Measurements from ENCODE around the gene WWC1. TPM values are rescaled to one million over a fixed set of nuclear protein-coding genes. Genes with fewer than 3 reads are reported as not detected.

WWC1 gene
- 8.6 and 9.7 TPM in 2 replicates for total RNA-seq
- 6.0 and 6.9 TPM in 2 replicates for polyA plus RNA-seq

DNA sequence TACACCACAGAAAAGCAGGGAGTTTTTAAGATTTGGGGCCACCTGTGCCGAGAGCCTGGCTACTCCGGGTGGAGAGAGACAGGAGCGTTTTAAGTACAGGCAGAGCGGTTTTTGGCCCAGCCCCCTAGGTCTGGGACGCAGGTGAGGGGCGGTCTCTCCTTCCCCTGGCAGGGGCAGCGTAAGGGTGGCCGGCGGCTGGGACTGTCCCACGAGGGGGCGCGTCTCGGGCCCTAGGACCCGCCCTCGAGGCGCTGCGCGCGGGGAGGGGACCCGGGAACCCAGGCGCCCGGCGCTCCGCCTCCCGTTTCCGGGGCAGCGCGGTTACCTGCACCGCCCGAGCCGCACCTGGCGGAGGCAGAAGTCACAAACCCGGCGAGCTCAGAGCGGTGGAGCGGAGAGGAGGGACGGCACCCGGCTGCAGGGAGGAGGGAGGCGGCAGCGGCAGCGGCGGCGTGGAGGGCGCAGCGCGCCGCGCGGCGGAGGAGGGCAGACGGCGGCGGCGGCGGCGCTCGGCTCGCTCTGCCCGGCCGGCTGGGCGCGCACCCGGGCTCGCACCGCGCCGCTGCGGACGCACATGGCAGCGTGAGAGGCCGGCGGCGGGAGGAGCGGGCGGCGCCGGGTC lies at the start of gene WWC1:
Gene WWC1 (plus strand): TSS at position 304 of the 622 bp plus-strand sequence. CDS start 508 bp downstream, outside the sequence.
- H3K36me3 ChIP-seq: no peaks in the 10 kb centered on the region
- peak within 1 kb of the TSS; percentile 64 for H3K4me3 ChIP-seq
- peaks cover 34% of the 10 kb centered on the region for H3K27me3 ChIP-seq
- TF ChIP-seq, protein P1, sequence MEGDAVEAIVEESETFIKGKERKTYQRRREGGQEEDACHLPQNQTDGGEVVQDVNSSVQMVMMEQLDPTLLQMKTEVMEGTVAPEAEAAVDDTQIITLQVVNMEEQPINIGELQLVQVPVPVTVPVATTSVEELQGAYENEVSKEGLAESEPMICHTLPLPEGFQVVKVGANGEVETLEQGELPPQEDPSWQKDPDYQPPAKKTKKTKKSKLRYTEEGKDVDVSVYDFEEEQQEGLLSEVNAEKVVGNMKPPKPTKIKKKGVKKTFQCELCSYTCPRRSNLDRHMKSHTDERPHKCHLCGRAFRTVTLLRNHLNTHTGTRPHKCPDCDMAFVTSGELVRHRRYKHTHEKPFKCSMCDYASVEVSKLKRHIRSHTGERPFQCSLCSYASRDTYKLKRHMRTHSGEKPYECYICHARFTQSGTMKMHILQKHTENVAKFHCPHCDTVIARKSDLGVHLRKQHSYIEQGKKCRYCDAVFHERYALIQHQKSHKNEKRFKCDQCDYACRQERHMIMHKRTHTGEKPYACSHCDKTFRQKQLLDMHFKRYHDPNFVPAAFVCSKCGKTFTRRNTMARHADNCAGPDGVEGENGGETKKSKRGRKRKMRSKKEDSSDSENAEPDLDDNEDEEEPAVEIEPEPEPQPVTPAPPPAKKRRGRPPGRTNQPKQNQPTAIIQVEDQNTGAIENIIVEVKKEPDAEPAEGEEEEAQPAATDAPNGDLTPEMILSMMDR (IDR thresholded peaks at IDR 0.05; ENCODE audit: low read depth, low read length): peak; percentile 28
- no peaks in the 10 kb centered on the region for H3K9me3 ChIP-seq (ENCODE audit: low read depth)
- peaks cover 8% of the 10 kb centered on the region for H3K4me1 ChIP-seq (ENCODE audit: low read depth)
- H3K27ac ChIP-seq: no peak within 1 kb of the TSS
- DNase-seq (ENCODE audit: low read depth in 1 of 2, low spot score in 1 of 2): peak; percentile 53 to 83

DNA sequence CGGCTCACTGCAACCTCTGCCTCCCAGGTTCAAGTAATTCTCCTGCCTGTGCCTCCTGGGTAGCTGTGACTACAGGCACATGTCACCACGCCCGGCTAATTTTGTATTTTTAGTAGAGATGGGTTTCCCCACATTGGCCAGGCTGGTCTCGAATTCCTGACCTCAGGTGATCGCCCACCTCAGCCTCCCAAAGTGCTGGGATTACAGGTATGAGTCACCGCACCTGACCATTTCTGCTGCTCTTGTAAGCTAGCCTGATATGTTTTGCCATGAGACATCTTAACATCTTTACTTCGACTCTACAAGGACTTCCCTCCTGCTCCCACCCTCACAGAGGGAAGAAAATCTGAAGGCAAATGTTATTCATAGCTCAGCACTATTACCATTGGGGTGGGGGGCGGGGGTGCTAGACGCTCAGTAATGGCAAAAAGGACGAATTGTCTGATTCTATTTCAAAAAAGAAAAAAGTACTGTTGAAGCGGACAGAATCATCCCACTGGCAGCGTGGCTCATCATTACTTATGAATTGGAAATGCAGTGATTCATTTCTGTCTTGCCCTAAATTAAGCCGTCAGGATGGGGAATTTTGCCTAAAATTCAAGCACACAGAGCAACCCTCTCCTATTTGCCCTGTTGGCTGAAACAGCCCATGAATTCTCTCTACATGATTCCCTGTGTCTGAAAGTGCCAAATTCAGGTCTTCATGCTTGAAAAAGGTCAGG lies 46.4 kb upstream of the WWC1 start:
- Histone ChIP-seq H3K36me3 (no peaks in the 10 kb centered on the region), H3K4me3 (no peak overlapping the region), H3K4me1 (ENCODE audit: low read depth) (no peaks in the 10 kb centered on the region), H3K27ac (no peak overlapping the region), H3K9me3 (ENCODE audit: low read depth) (no peaks in the 10 kb centered on the region), H3K27me3 (no peaks in the 10 kb centered on the region)
- no peak for DNase-seq (ENCODE audit: low read depth in 1 of 2, low spot score in 1 of 2)
- TF ChIP-seq, protein P1 (IDR thresholded peaks at IDR 0.05; ENCODE audit: low read depth, low read length): no peak

DNA sequence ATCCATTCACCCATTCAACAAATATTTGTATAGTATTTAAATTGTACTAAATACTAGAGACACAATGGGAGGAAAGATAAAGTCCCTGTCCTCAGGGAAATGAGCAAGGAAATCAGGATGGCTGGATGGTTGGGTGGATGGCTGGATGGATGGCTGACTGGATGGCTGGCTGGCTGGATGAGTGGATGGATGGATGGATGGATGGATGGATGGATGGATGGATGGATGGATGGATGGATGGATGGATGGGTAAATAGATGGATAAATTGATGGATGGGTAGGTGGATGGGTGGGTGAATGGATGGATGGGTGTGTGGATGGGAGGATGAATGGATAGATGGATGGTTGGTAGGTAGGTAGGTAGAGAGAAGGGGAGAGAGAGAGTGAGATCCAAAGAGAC lies 41.5 kb upstream of the WWC1 start:
- Histone ChIP-seq H3K4me1 (ENCODE audit: low read depth) (no peaks in the 10 kb centered on the region), H3K27ac (no peak overlapping the region), H3K9me3 (ENCODE audit: low read depth) (no peaks in the 10 kb centered on the region), H3K4me3 (no peak overlapping the region), H3K36me3 (no peaks in the 10 kb centered on the region), H3K27me3 (no peaks in the 10 kb centered on the region)
- TF ChIP-seq, protein P1 (IDR thresholded peaks at IDR 0.05; ENCODE audit: low read depth, low read length): no peak
- no peak for DNase-seq (ENCODE audit: low read depth in 1 of 2, low spot score in 1 of 2)

DNA sequence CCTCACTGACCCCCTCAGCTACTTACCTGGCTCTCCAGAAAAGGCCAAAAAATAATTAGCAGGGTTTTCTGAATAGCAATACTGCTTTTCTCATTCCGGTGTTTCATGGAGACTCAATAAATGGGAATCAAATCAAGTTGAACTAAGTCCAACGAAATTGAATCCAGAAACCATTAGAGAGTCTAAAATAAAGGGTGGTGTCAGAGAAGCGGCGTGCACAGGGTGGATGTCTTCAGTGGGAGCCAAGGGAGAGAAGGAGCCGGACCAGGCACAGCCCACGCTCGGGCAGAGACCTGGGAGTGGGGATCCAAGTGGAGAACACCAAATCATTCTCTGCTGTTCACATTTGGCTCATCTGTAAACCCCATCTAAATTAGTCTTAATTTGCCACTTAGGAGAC lies 40.2 kb upstream of the WWC1 start:
- no peaks in the 10 kb centered on the region for H3K4me1 ChIP-seq (ENCODE audit: low read depth)

DNA sequence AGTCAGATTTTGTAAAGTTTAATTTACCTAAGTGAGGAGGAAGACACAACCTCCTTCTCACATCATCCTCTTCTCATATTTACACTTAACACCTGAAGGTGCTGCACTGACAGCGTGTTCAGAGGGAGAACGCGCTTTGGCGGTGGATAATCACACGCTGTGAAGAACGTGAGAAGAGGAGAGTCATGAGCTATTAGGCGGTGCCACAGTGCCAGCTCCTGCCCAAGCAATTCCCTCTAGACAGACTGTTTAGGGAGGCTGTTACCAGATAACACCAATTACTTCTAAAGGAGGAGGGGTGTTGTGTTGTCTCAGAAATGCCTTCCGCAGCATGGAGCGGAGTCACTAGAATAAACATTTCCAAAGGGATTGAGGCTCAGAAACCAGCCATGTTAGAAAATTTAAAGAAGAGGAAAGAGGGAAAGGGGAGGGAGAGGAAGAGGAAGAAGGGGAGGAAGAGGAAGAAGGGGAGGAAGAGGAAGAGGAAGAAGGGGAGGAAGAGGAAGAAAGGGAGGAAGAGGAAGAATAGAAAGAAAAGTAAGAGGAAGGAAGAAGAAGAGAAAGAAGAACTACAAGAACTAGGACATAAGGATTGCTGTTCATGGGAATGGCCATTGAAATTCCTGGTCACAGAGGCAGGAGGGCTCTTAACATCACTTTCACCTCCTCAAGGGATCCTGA lies 37.3 kb upstream of the WWC1 start:
- no peaks in the 10 kb centered on the region for H3K4me1 ChIP-seq (ENCODE audit: low read depth)
- H3K27me3 ChIP-seq: no peaks in the 10 kb centered on the region
- no peaks in the 10 kb centered on the region for H3K36me3 ChIP-seq
- no peak overlapping the region for H3K4me3 ChIP-seq
- TF ChIP-seq, protein P1 (IDR thresholded peaks at IDR 0.05; ENCODE audit: low read depth, low read length): no peak
- no peak overlapping the region for H3K27ac ChIP-seq
- DNase-seq (ENCODE audit: low read depth in 1 of 2, low spot score in 1 of 2): no peak
- no peaks in the 10 kb centered on the region for H3K9me3 ChIP-seq (ENCODE audit: low read depth)

More for the DNA sequence above, 40.2 kb upstream of the WWC1 start:
- H3K4me3 ChIP-seq: no peak overlapping the region
- no peaks in the 10 kb centered on the region for H3K27me3 ChIP-seq
- no peaks in the 10 kb centered on the region for H3K36me3 ChIP-seq
- TF ChIP-seq, protein P1 (IDR thresholded peaks at IDR 0.05; ENCODE audit: low read depth, low read length): no peak
- no peaks in the 10 kb centered on the region for H3K9me3 ChIP-seq (ENCODE audit: low read depth)
- no peak overlapping the region for H3K27ac ChIP-seq
- DNase-seq (ENCODE audit: low read depth in 1 of 2, low spot score in 1 of 2): no peak
